ENCODE results near the gene TSHZ3. TPM values are rescaled to one million over a fixed set of nuclear protein-coding genes. Genes with fewer than 3 reads are reported as not detected.

Gene TSHZ3
- total RNA-seq, 1 donor from 2014 or later: 6.1 TPM

- TF ChIP-seq CTCF (IDR thresholded peaks at IDR 0.05; ENCODE audit: insufficient read depth, low read depth, low read length) (no peak), EZH2 (IDR thresholded peaks at IDR 0.05; ENCODE audit: insufficient read depth, low read length) (no peak)
- no peaks in the 10 kb centered on the region for H3K27me3 ChIP-seq (ENCODE audit: insufficient read depth, low read length)
- H3K36me3 ChIP-seq (ENCODE audit: insufficient read depth, low read length): peaks cover 6% of the 10 kb centered on the region
- no peak for DNase-seq (ENCODE audit: low read depth)
- H4K20me1 ChIP-seq (ENCODE audit: insufficient read depth, low read length): peaks cover 69% of the 10 kb centered on the region
- no peak for FAIRE-seq
- H3K9ac ChIP-seq (ENCODE audit: low read length): no peak overlapping the region
- H3K4me3 ChIP-seq (ENCODE audit: insufficient read depth, low read depth, low read length): no peak overlapping the region
- no peak overlapping the region for H3K27ac Mint-ChIP-seq (ENCODE audit: unreplicated experiment)
- H3K27me3 Mint-ChIP-seq (ENCODE audit: low read depth, unreplicated experiment): peaks cover 3% of the 10 kb centered on the region
- no peaks in the 10 kb centered on the region for H3K9me3 Mint-ChIP-seq (ENCODE audit: unreplicated experiment)
- H3K9me3 ChIP-seq (ENCODE audit: insufficient read depth, low read depth, low read length): no peaks in the 10 kb centered on the region
- no peaks in the 10 kb centered on the region for H3K4me1 Mint-ChIP-seq (ENCODE audit: low read depth, unreplicated experiment)
- H2AFZ ChIP-seq (ENCODE audit: low read depth, low read length): no peak overlapping the region
- H3K4me2 ChIP-seq (ENCODE audit: low read length): no peak overlapping the region
- no peak overlapping the region for H3K27ac ChIP-seq (ENCODE audit: low read depth, low read length)
- H3K36me3 Mint-ChIP-seq (ENCODE audit: low read depth, unreplicated experiment): no peaks in the 10 kb centered on the region
- peaks cover 82% of the 10 kb centered on the region for H3K79me2 ChIP-seq (ENCODE audit: insufficient read depth, low read length)
- H3K4me1 ChIP-seq (ENCODE audit: insufficient read depth, low read length): peaks cover 9% of the 10 kb centered on the region
- no peak overlapping the region for H3K4me3 Mint-ChIP-seq (ENCODE audit: unreplicated experiment)
Observed at GRCh38 chr19:31346184-31347059, 2.8 kb downstream of the TSHZ3 start.

- peaks cover 82% of the 10 kb centered on the region for H4K20me1 ChIP-seq (ENCODE audit: insufficient read depth, low read length)
- DNase-seq (ENCODE audit: low read depth): no peak
- FAIRE-seq: no peak
- peaks cover 21% of the 10 kb centered on the region for H3K4me1 ChIP-seq (ENCODE audit: insufficient read depth, low read length)
- peaks cover 92% of the 10 kb centered on the region for H3K79me2 ChIP-seq (ENCODE audit: insufficient read depth, low read length)
- peaks cover 6% of the 10 kb centered on the region for H3K36me3 ChIP-seq (ENCODE audit: insufficient read depth, low read length)
- no peak overlapping the region for H3K4me2 ChIP-seq (ENCODE audit: low read length)
- H3K27ac ChIP-seq (ENCODE audit: low read depth, low read length): no peak overlapping the region
- Mint-ChIP-seq H3K4me3 (ENCODE audit: unreplicated experiment) (no peak overlapping the region), H3K27me3 (ENCODE audit: low read depth, unreplicated experiment) (peaks cover 3% of the 10 kb centered on the region), H3K4me1 (ENCODE audit: low read depth, unreplicated experiment) (peaks cover 8% of the 10 kb centered on the region), H3K9me3 (ENCODE audit: unreplicated experiment) (no peaks in the 10 kb centered on the region), H3K27ac (ENCODE audit: unreplicated experiment) (no peak overlapping the region), H3K36me3 (ENCODE audit: low read depth, unreplicated experiment) (no peaks in the 10 kb centered on the region)
- H3K9ac ChIP-seq (ENCODE audit: low read length): no peak overlapping the region
- TF ChIP-seq EZH2 (IDR thresholded peaks at IDR 0.05; ENCODE audit: insufficient read depth, low read length) (no peak), CTCF (IDR thresholded peaks at IDR 0.05; ENCODE audit: insufficient read depth, low read depth, low read length) (no peak)
- H2AFZ ChIP-seq (ENCODE audit: low read depth, low read length): no peak overlapping the region
- no peaks in the 10 kb centered on the region for H3K9me3 ChIP-seq (ENCODE audit: insufficient read depth, low read depth, low read length)
- H3K27me3 ChIP-seq (ENCODE audit: insufficient read depth, low read length): no peaks in the 10 kb centered on the region
- H3K4me3 ChIP-seq (ENCODE audit: insufficient read depth, low read depth, low read length): no peak overlapping the region
Observed at GRCh38 chr19:31344403-31344802, 4.8 kb downstream of the TSHZ3 start.

GRCh38 chr19:31342926-31343325 lies 6.3 kb downstream of the TSHZ3 start:
- peaks cover 3% of the 10 kb centered on the region for H3K27me3 Mint-ChIP-seq (ENCODE audit: low read depth, unreplicated experiment)
- H3K9me3 Mint-ChIP-seq (ENCODE audit: unreplicated experiment): no peaks in the 10 kb centered on the region
- peaks cover 89% of the 10 kb centered on the region for H3K79me2 ChIP-seq (ENCODE audit: insufficient read depth, low read length)
- H4K20me1 ChIP-seq (ENCODE audit: insufficient read depth, low read length): peaks cover 88% of the 10 kb centered on the region
- H3K4me1 ChIP-seq (ENCODE audit: insufficient read depth, low read length): peaks cover 17% of the 10 kb centered on the region
- H3K27me3 ChIP-seq (ENCODE audit: insufficient read depth, low read length): no peaks in the 10 kb centered on the region
- peaks cover 15% of the 10 kb centered on the region for H3K4me1 Mint-ChIP-seq (ENCODE audit: low read depth, unreplicated experiment)
- H3K36me3 Mint-ChIP-seq (ENCODE audit: low read depth, unreplicated experiment): no peaks in the 10 kb centered on the region
- H3K9ac ChIP-seq (ENCODE audit: low read length): no peak overlapping the region
- peaks cover 6% of the 10 kb centered on the region for H3K36me3 ChIP-seq (ENCODE audit: insufficient read depth, low read length)
- no peak overlapping the region for H3K27ac Mint-ChIP-seq (ENCODE audit: unreplicated experiment)
- H3K4me2 ChIP-seq (ENCODE audit: low read length): no peak overlapping the region
- no peaks in the 10 kb centered on the region for H3K9me3 ChIP-seq (ENCODE audit: insufficient read depth, low read depth, low read length)
- no peak overlapping the region for H3K4me3 ChIP-seq (ENCODE audit: insufficient read depth, low read depth, low read length)
- H3K27ac ChIP-seq (ENCODE audit: low read depth, low read length): no peak overlapping the region
- DNase-seq (ENCODE audit: low read depth): no peak
- TF ChIP-seq CTCF (IDR thresholded peaks at IDR 0.05; ENCODE audit: insufficient read depth, low read depth, low read length): no peak
- no peak for TF ChIP-seq EZH2 (IDR thresholded peaks at IDR 0.05; ENCODE audit: insufficient read depth, low read length)
- FAIRE-seq: peak; percentile 29
- H3K4me3 Mint-ChIP-seq (ENCODE audit: unreplicated experiment): no peak overlapping the region
- H2AFZ ChIP-seq (ENCODE audit: low read depth, low read length): no peak overlapping the region

Measured in astrocyte (in vitro differentiated cells and primary cell).